Natural killer cell (primary cell): ENCODE data around the gene GPR146. TPM values are rescaled to one million over a fixed set of nuclear protein-coding genes. Genes with fewer than 3 reads are reported as not detected.

Experiments used
- ATAC-seq, 3 donors: fragments of 150-1000 bp in 2 of 3; fragments of 200-7000 bp in 1 of 3; cut with Tn5 transposase; 1 replicate in 1 of 3; 2 replicates in 2 of 3; pipeline ENCODE4 v1.10.0; 2021; ENCODE audit warnings: mild to moderate bottlenecking in 2 of 3, moderate library complexity in 2 of 3
- DNase-seq, 2 donors: peaks; one replicate each; pipeline versions ENCODE4 v3.0.0 to v3.0.0-alpha.2; 2013 to 2021; ENCODE audit warnings: mixed read lengths in 1 of 2
- H3K27ac ChIP-seq: one replicate; pipeline ENCODE4 v1.5.1; 2013; ENCODE audit warnings: mild to moderate bottlenecking, low read length
- H3K27me3 ChIP-seq: one replicate; pipeline ENCODE4 v1.6.1; 2013; ENCODE audit warnings: low read length; ENCODE audit not compliant: control insufficient read depth, insufficient read depth
- H3K36me3 ChIP-seq: one replicate; pipeline ENCODE4 v1.6.1; 2013; ENCODE audit warnings: low read length; ENCODE audit not compliant: control insufficient read depth, insufficient read depth
- H3K4me1 ChIP-seq: one replicate; pipeline ENCODE4 v1.6.1; 2013; ENCODE audit warnings: low read length; ENCODE audit not compliant: control insufficient read depth, insufficient read depth
- H3K4me3 ChIP-seq: one replicate; pipeline ENCODE4 v1.5.1; 2013; ENCODE audit warnings: low read length
- H3K9me3 ChIP-seq: one replicate; pipeline ENCODE4 v1.6.1; 2013; ENCODE audit warnings: low read length; ENCODE audit not compliant: control insufficient read depth, insufficient read depth
- H3K27ac Mint-ChIP-seq, 2 donors: one replicate each; pipeline ENCODE4 v1.8.0; 2022; ENCODE audit warnings: mild to moderate bottlenecking in 2 of 2, mixed read lengths in 2 of 2, moderate library complexity in 1 of 2
- H3K27me3 Mint-ChIP-seq, 2 donors: one replicate each; pipeline ENCODE4 v1.8.0; 2022; ENCODE audit warnings: low read depth in 2 of 2, mixed read lengths in 2 of 2
- H3K36me3 Mint-ChIP-seq: one replicate; pipeline ENCODE4 v1.8.0; 2022; ENCODE audit warnings: mixed read lengths
- H3K4me1 Mint-ChIP-seq, 2 donors: one replicate each; pipeline ENCODE4 v1.8.0; 2022; ENCODE audit warnings: mixed read lengths in 2 of 2
- H3K4me3 Mint-ChIP-seq: one replicate; pipeline ENCODE4 v1.8.0; 2022; ENCODE audit warnings: mild to moderate bottlenecking, moderate library complexity, mixed read lengths
- H3K9me3 Mint-ChIP-seq, 2 donors: one replicate each; pipeline ENCODE4 v1.8.0; 2022; ENCODE audit warnings: mixed read lengths in 2 of 2
- CTCF ChIP-seq: fragments of 200-600 bp; IDR thresholded peaks from one replicate; pipeline ENCODE4 v1.8.0; 2022; ENCODE audit warnings: antibody characterized with exemption
- WGBS: methylation state at CpG from one replicate; pipeline ENCODE4 v1.1.7; 2013; ENCODE audit warnings: missing lambda C conversion rate; ENCODE audit not compliant: insufficient coverage; 5-methylcytosine and 5-hydroxymethylcytosine counted together
- intact Hi-C: fragments of 100-400 bp; cut with micrococcal nuclease; formaldehyde crosslinking; loops from one replicate; pipeline ENCODE4 v1.14.2; 2022
- total RNA-seq, 4 donors: library from RNA; stranded (reverse); fragments of 120-200 nt in 1 of 4; gene quantifications; one replicate each; pipeline versions ENCODE4 v1.2.3 to v1.2.4, GENCODE V29; 2013 to 2022

Gene GPR146
- total RNA-seq, 3 donors from 2014 or later (not counting 1 experiment from before 2014, with no cell fraction given): 2.3 to 4.5 (median 2.5) TPM

- Histone ChIP-seq H3K4me3 (no peak overlapping the region), H3K27me3 (peaks cover 2% of the 10 kb centered on the region), H3K4me1 (peaks cover 48% of the 10 kb centered on the region), H3K36me3 (no peaks in the 10 kb centered on the region), H3K27ac (no peak overlapping the region), H3K9me3 (no peaks in the 10 kb centered on the region)
- H3K4me3 Mint-ChIP-seq: peak overlapping the region; percentile 61
- WGBS: 64% methylated on average over 55 of the region's 55 CpGs
- ATAC-seq (peak in 1 of 3 donors; percentile 4), DNase-seq (peak in 1 of 2 donors; percentile 28)
- no peaks in the 10 kb centered on the region for H3K9me3 Mint-ChIP-seq
- TF ChIP-seq CTCF: no peak
- intact Hi-C loops: no loop called here
- H3K36me3 Mint-ChIP-seq: no peaks in the 10 kb centered on the region
- H3K27ac Mint-ChIP-seq: peak overlapping the region; percentile 63 to 68
- peaks cover 32 to 38% of the 10 kb centered on the region in 2 donors for H3K27me3 Mint-ChIP-seq
- H3K4me1 Mint-ChIP-seq: peaks cover 19 to 45% of the 10 kb centered on the region in 2 donors
Measured at GRCh38 chr7:1059200-1060091, 15.1 kb downstream of the GPR146 start.

GRCh38 chr7:1060315-1061072, 16.1 kb downstream of the GPR146 start:
- H3K4me1 ChIP-seq: peaks cover 41% of the 10 kb centered on the region
- Mint-ChIP-seq H3K27ac (no peak overlapping the region), H3K9me3 (no peaks in the 10 kb centered on the region), H3K27me3 (peaks cover 32 to 34% of the 10 kb centered on the region in 2 donors), H3K4me3 (no peak overlapping the region), H3K36me3 (no peaks in the 10 kb centered on the region), H3K4me1 (peaks cover 19 to 41% of the 10 kb centered on the region in 2 donors)
- ATAC-seq (no peak), DNase-seq (no peak)
- intact Hi-C loops: no loop called here
- H3K27ac ChIP-seq: no peak overlapping the region
- H3K9me3 ChIP-seq: no peaks in the 10 kb centered on the region
- no peak for TF ChIP-seq CTCF
- 26% methylated on average over 35 of the region's 35 CpGs for WGBS
- no peaks in the 10 kb centered on the region for H3K36me3 ChIP-seq
- H3K27me3 ChIP-seq: peaks cover 2% of the 10 kb centered on the region
- H3K4me3 ChIP-seq: no peak overlapping the region

- Mint-ChIP-seq H3K4me3 (no peak overlapping the region), H3K27me3 (peaks cover 32 to 34% of the 10 kb centered on the region in 2 donors), H3K36me3 (no peaks in the 10 kb centered on the region), H3K4me1 (peaks cover 23 to 39% of the 10 kb centered on the region in 2 donors), H3K9me3 (no peaks in the 10 kb centered on the region), H3K27ac (no peak overlapping the region)
- no peak overlapping the region for H3K27ac ChIP-seq
- H3K4me3 ChIP-seq: no peak overlapping the region
- H3K27me3 ChIP-seq: peaks cover 2% of the 10 kb centered on the region
- peaks cover 41% of the 10 kb centered on the region for H3K4me1 ChIP-seq
- no peaks in the 10 kb centered on the region for H3K36me3 ChIP-seq
- ATAC-seq (no peak), DNase-seq (no peak)
- intact Hi-C loops: no loop called here
- 95% methylated on average over 9 of the region's 9 CpGs for WGBS
- no peaks in the 10 kb centered on the region for H3K9me3 ChIP-seq
- no peak for TF ChIP-seq CTCF
Measured at GRCh38 chr7:1061180-1061579, 16.8 kb downstream of the GPR146 start.
